ENCODE results near the gene M6PR.
"Not testable (repeated sequence)": the region's sequence is repeated elsewhere in the genome, so short reads cannot be mapped to it uniquely, and the experiment has no call there.

Gene M6PR

GRCh38 chr12:8950702-8951478, 1.4 kb upstream of the M6PR start:
- DNase-seq, result no peak

- no peak for DNase-seq
Observed at GRCh38 chr12:8950221-8950527, 729 bp upstream of the M6PR start.

GRCh38 chr12:8948701-8949341, 624 bp downstream of the M6PR start:
- DNase-seq, result peak; percentile 36

- DNase-seq, result no peak
Observed at GRCh38 chr12:8947737-8948136, 1.7 kb downstream of the M6PR start.

GRCh38 chr12:8946733-8947132, 2.7 kb downstream of the M6PR start:
- no peak for DNase-seq

- DNase-seq, result no peak
Observed at GRCh38 chr12:8943565-8944186, 5.8 kb downstream of the M6PR start.

- no peak for DNase-seq
Observed at GRCh38 chr12:8941691-8942478, 7.6 kb downstream of the M6PR start.

- not testable (repeated sequence) for DNase-seq
Observed at GRCh38 chr12:8937842-8938442, 11.5 kb downstream of the M6PR start.

GRCh38 chr12:8936735-8937134, 12.7 kb downstream of the M6PR start:
- DNase-seq, result no peak

GRCh38 chr12:8934080-8934479, 15.4 kb downstream of the M6PR start:
- not testable (repeated sequence) for DNase-seq

GRCh38 chr12:8932464-8932863, 17.0 kb downstream of the M6PR start:
- DNase-seq, result not testable (repeated sequence)

- DNase-seq, result not testable (repeated sequence)
Observed at GRCh38 chr12:8930655-8931323, 18.7 kb downstream of the M6PR start.

GRCh38 chr12:8922544-8922943, 26.9 kb downstream of the M6PR start:
- DNase-seq, result no peak

GRCh38 chr12:8919643-8920042, 29.8 kb downstream of the M6PR start:
- not testable (repeated sequence) for DNase-seq

GRCh38 chr12:8917751-8918150, 31.7 kb downstream of the M6PR start:
- DNase-seq, result no peak

GRCh38 chr12:8917031-8917430, 32.4 kb downstream of the M6PR start:
- DNase-seq, result no peak

- no peak for DNase-seq
Observed at GRCh38 chr12:8916154-8916553, 33.3 kb downstream of the M6PR start.

- no peak for DNase-seq
Observed at GRCh38 chr12:8914716-8915526, 34.5 kb downstream of the M6PR start.

- DNase-seq, result peak; percentile 81
Observed at GRCh38 chr12:8914033-8914715, 35.3 kb downstream of the M6PR start, which contains the start of gene PHC1. Gene PHC1 (plus strand): TSS chr12:8914509. CDS start chr12:8917678, 3,169 bp downstream.

- DNase-seq, result no peak
Observed at GRCh38 chr12:8913702-8914032, 35.8 kb downstream of the M6PR start.

- DNase-seq, result no peak
Observed at GRCh38 chr12:8912914-8913313, 36.5 kb downstream of the M6PR start.

Measured in amniotic stem cell (primary cell).